Measurements from ENCODE around the gene COMMD10. TPM values are rescaled to one million over a fixed set of nuclear protein-coding genes. Genes with fewer than 3 reads are reported as not detected.
"Not testable (repeated sequence)": the region's sequence is repeated elsewhere in the genome, so short reads cannot be mapped to it uniquely, and the experiment has no call there.

Gene COMMD10
- total RNA-seq, 2 experiments from 2014 or later, result 30.0 to 30.9 TPM

GRCh38 chr5:116104941-116105340 lies 20.1 kb downstream of the COMMD10 start:
- intact Hi-C loops (cut with micrococcal nuclease); H3K4me1 Mint-ChIP-seq (ENCODE audit: low read depth); H3K4me3 Mint-ChIP-seq; H3K27me3 Mint-ChIP-seq (ENCODE audit: low read depth); CTCF ChIA-PET; H3K27ac Mint-ChIP-seq; DNase-seq: not testable (repeated sequence)
- H3K36me3 Mint-ChIP-seq (ENCODE audit: low read depth), result peaks cover 78% of the 10 kb centered on the region
- peaks cover 24% of the 10 kb centered on the region for H3K9me3 Mint-ChIP-seq

- DNase-seq, result no peak
- peaks cover 5% of the 10 kb centered on the region for H3K4me1 Mint-ChIP-seq (ENCODE audit: low read depth)
- H3K27me3 Mint-ChIP-seq (ENCODE audit: low read depth), result no peaks in the 10 kb centered on the region
- H3K9me3 Mint-ChIP-seq, result peaks cover 41% of the 10 kb centered on the region
- no peak overlapping the region for H3K27ac Mint-ChIP-seq
- CTCF ChIA-PET, result interaction anchor here (0.6 kb wide), 1 partner anchor 224 kb away, joined by 4 read pairs; no protein-coding TSS in a partner anchor
- peaks cover 59% of the 10 kb centered on the region for H3K36me3 Mint-ChIP-seq (ENCODE audit: low read depth)
- no peak overlapping the region for H3K4me3 Mint-ChIP-seq
- intact Hi-C loops (cut with micrococcal nuclease), result no loop called here
These were observed 30.3 kb downstream of the COMMD10 start for GRCh38 chr5:116115163-116115562.

GRCh38 chr5:116130471-116130870 lies 45.6 kb downstream of the COMMD10 start:
- Mint-ChIP-seq H3K36me3 (ENCODE audit: low read depth) (peaks cover 10% of the 10 kb centered on the region), H3K4me3 (no peak overlapping the region), H3K27me3 (ENCODE audit: low read depth) (no peaks in the 10 kb centered on the region), H3K27ac (no peak overlapping the region), H3K4me1 (ENCODE audit: low read depth) (peaks cover 9% of the 10 kb centered on the region), H3K9me3 (peaks cover 4% of the 10 kb centered on the region)
- CTCF ChIA-PET, result no interaction called here
- DNase-seq, result no peak
- intact Hi-C loops (cut with micrococcal nuclease), result loop anchor here (10.0 kb wide), 1 partner anchor 364 kb away; no protein-coding TSS in a partner anchor

GRCh38 chr5:116130976-116131375 lies 46.2 kb downstream of the COMMD10 start:
- Mint-ChIP-seq H3K9me3 (no peaks in the 10 kb centered on the region), H3K27ac (no peak overlapping the region), H3K4me3 (no peak overlapping the region), H3K27me3 (ENCODE audit: low read depth) (no peaks in the 10 kb centered on the region), H3K4me1 (ENCODE audit: low read depth) (peaks cover 12% of the 10 kb centered on the region), H3K36me3 (ENCODE audit: low read depth) (peaks cover 5% of the 10 kb centered on the region)
- no peak for DNase-seq
- intact Hi-C loops (cut with micrococcal nuclease), result loop anchor here (10.0 kb wide), 1 partner anchor 364 kb away; no protein-coding TSS in a partner anchor
- CTCF ChIA-PET, result no interaction called here

GRCh38 chr5:116133281-116133680 lies 48.5 kb downstream of the COMMD10 start:
- no peaks in the 10 kb centered on the region for H3K36me3 Mint-ChIP-seq (ENCODE audit: low read depth)
- no peaks in the 10 kb centered on the region for H3K27me3 Mint-ChIP-seq (ENCODE audit: low read depth)
- no peaks in the 10 kb centered on the region for H3K9me3 Mint-ChIP-seq
- H3K27ac Mint-ChIP-seq, result no peak overlapping the region
- CTCF ChIA-PET, result no interaction called here
- H3K4me1 Mint-ChIP-seq (ENCODE audit: low read depth), result peaks cover 19% of the 10 kb centered on the region
- no peak for DNase-seq
- intact Hi-C loops (cut with micrococcal nuclease), result loop anchor here (10.0 kb wide), 1 partner anchor 362 kb away; no protein-coding TSS in a partner anchor
- no peak overlapping the region for H3K4me3 Mint-ChIP-seq

GRCh38 chr5:116135344-116135743 lies 50.5 kb downstream of the COMMD10 start:
- CTCF ChIA-PET, result interaction anchor here (1.6 kb wide), 1 partner anchor 249 kb away, joined by 3 read pairs; no protein-coding TSS in a partner anchor
- intact Hi-C loops (cut with micrococcal nuclease), result loop anchor here (5.0 to 10.0 kb wide), 3 partner anchors 359 to 437 kb away; partner anchors contain the start of gene SEMA6A
- H3K4me3 Mint-ChIP-seq, result no peak overlapping the region
- no peaks in the 10 kb centered on the region for H3K27me3 Mint-ChIP-seq (ENCODE audit: low read depth)
- no peak overlapping the region for H3K27ac Mint-ChIP-seq
- peaks cover 19% of the 10 kb centered on the region for H3K4me1 Mint-ChIP-seq (ENCODE audit: low read depth)
- no peaks in the 10 kb centered on the region for H3K9me3 Mint-ChIP-seq
- H3K36me3 Mint-ChIP-seq (ENCODE audit: low read depth), result peaks cover 2% of the 10 kb centered on the region
- DNase-seq, result peak; percentile 31

GRCh38 chr5:116137544-116138378 lies 52.9 kb downstream of the COMMD10 start:
- intact Hi-C loops (cut with micrococcal nuclease), result loop anchor here (1.0 to 10.0 kb wide), 4 partner anchors 357 to 811 kb away; partner anchors contain the start of gene SEMA6A
- no peaks in the 10 kb centered on the region for H3K9me3 Mint-ChIP-seq
- no peaks in the 10 kb centered on the region for H3K27me3 Mint-ChIP-seq (ENCODE audit: low read depth)
- CTCF ChIA-PET, result interaction anchor here (0.6 to 1.9 kb wide), 9 partner anchors 25 to 812 kb away, joined by 3 to 6 read pairs (median 4); no protein-coding TSS in a partner anchor
- H3K27ac Mint-ChIP-seq, result no peak overlapping the region
- DNase-seq, result no peak
- no peak overlapping the region for H3K4me3 Mint-ChIP-seq
- peaks cover 5% of the 10 kb centered on the region for H3K36me3 Mint-ChIP-seq (ENCODE audit: low read depth)
- H3K4me1 Mint-ChIP-seq (ENCODE audit: low read depth), result peaks cover 22% of the 10 kb centered on the region

- no peaks in the 10 kb centered on the region for H3K27me3 Mint-ChIP-seq (ENCODE audit: low read depth)
- CTCF ChIA-PET, result no interaction called here
- no peaks in the 10 kb centered on the region for H3K9me3 Mint-ChIP-seq
- intact Hi-C loops (cut with micrococcal nuclease), result loop anchor here (10.0 kb wide), 1 partner anchor 622 kb away; no protein-coding TSS in a partner anchor
- peaks cover 9% of the 10 kb centered on the region for H3K36me3 Mint-ChIP-seq (ENCODE audit: low read depth)
- no peak overlapping the region for H3K4me3 Mint-ChIP-seq
- H3K27ac Mint-ChIP-seq, result no peak overlapping the region
- DNase-seq, result no peak
- peaks cover 6% of the 10 kb centered on the region for H3K4me1 Mint-ChIP-seq (ENCODE audit: low read depth)
These were observed 57.7 kb downstream of the COMMD10 start for GRCh38 chr5:116142495-116142894.

- H3K36me3 Mint-ChIP-seq (ENCODE audit: low read depth), result peaks cover 14% of the 10 kb centered on the region
- no peak overlapping the region for H3K27ac Mint-ChIP-seq
- H3K27me3 Mint-ChIP-seq (ENCODE audit: low read depth), result no peaks in the 10 kb centered on the region
- intact Hi-C loops (cut with micrococcal nuclease), result loop anchor here (10.0 kb wide), 1 partner anchor 621 kb away; no protein-coding TSS in a partner anchor
- peaks cover 4% of the 10 kb centered on the region for H3K9me3 Mint-ChIP-seq
- H3K4me3 Mint-ChIP-seq, result no peak overlapping the region
- H3K4me1 Mint-ChIP-seq (ENCODE audit: low read depth), result peaks cover 3% of the 10 kb centered on the region
- CTCF ChIA-PET, result no interaction called here
- no peak for DNase-seq
These were observed 59.3 kb downstream of the COMMD10 start for GRCh38 chr5:116144103-116144502.

GRCh38 chr5:116144991-116145390 lies 60.2 kb downstream of the COMMD10 start:
- Mint-ChIP-seq H3K9me3 (peaks cover 4% of the 10 kb centered on the region), H3K27ac (no peak overlapping the region), H3K4me3 (no peak overlapping the region), H3K27me3 (ENCODE audit: low read depth) (no peaks in the 10 kb centered on the region), H3K36me3 (ENCODE audit: low read depth) (peaks cover 12% of the 10 kb centered on the region), H3K4me1 (ENCODE audit: low read depth) (peaks cover 3% of the 10 kb centered on the region)
- intact Hi-C loops (cut with micrococcal nuclease), result loop anchor here (10.0 kb wide), 1 partner anchor 620 kb away; no protein-coding TSS in a partner anchor
- no peak for DNase-seq
- CTCF ChIA-PET, result no interaction called here

GRCh38 chr5:116145416-116145815 lies 60.6 kb downstream of the COMMD10 start:
- peaks cover 12% of the 10 kb centered on the region for H3K36me3 Mint-ChIP-seq (ENCODE audit: low read depth)
- no peak overlapping the region for H3K4me3 Mint-ChIP-seq
- H3K27me3 Mint-ChIP-seq (ENCODE audit: low read depth), result no peaks in the 10 kb centered on the region
- H3K9me3 Mint-ChIP-seq, result peaks cover 4% of the 10 kb centered on the region
- intact Hi-C loops (cut with micrococcal nuclease), result loop anchor here (10.0 kb wide), 1 partner anchor 619 kb away; no protein-coding TSS in a partner anchor
- peak; percentile 25 for DNase-seq
- H3K27ac Mint-ChIP-seq, result no peak overlapping the region
- H3K4me1 Mint-ChIP-seq (ENCODE audit: low read depth), result peaks cover 3% of the 10 kb centered on the region
- CTCF ChIA-PET, result no interaction called here

GRCh38 chr5:116152169-116152568 lies 67.3 kb downstream of the COMMD10 start:
- no peak for DNase-seq
- Mint-ChIP-seq H3K9me3 (peaks cover 4% of the 10 kb centered on the region), H3K27ac (no peak overlapping the region), H3K4me1 (ENCODE audit: low read depth) (peaks cover 2% of the 10 kb centered on the region), H3K36me3 (ENCODE audit: low read depth) (peaks cover 9% of the 10 kb centered on the region), H3K4me3 (no peak overlapping the region), H3K27me3 (ENCODE audit: low read depth) (no peaks in the 10 kb centered on the region)
- CTCF ChIA-PET, result no interaction called here
- intact Hi-C loops (cut with micrococcal nuclease), result no loop called here
